Effector memory CD4-positive, alpha-beta T cell (primary cell): ENCODE results near the gene PAPSS1.

ENCODE experiments used
- DNase-seq, 3 donors: peaks; one replicate each; pipeline ENCODE4 v3.0.0-alpha.2; 2020
- H3K27ac ChIP-seq: 2 replicates; pipeline ENCODE4 v1.7.0; 2013; ENCODE audit warnings: mild to moderate bottlenecking, low read length, moderate library complexity; ENCODE audit not compliant: insufficient read depth, poor library complexity, severe bottlenecking
- H3K27me3 ChIP-seq: replicated peaks from 2 replicates; pipeline ENCODE4 v1.7.0; 2013; ENCODE audit warnings: mild to moderate bottlenecking, low read length; ENCODE audit not compliant: insufficient read depth, control insufficient read depth, poor library complexity, severe bottlenecking
- H3K36me3 ChIP-seq: 2 replicates; pipeline ENCODE4 v1.7.0; 2013; ENCODE audit warnings: mild to moderate bottlenecking, low read length, moderate library complexity; ENCODE audit not compliant: control insufficient read depth, insufficient read depth
- H3K4me1 ChIP-seq: 2 replicates; pipeline ENCODE4 v1.7.0; 2013; ENCODE audit warnings: low read length, mild to moderate bottlenecking; ENCODE audit not compliant: control insufficient read depth, insufficient read depth, poor library complexity, severe bottlenecking
- H3K4me3 ChIP-seq: 2 replicates; pipeline ENCODE4 v1.7.0; 2013; ENCODE audit warnings: low read length, low read depth, mild to moderate bottlenecking; ENCODE audit not compliant: insufficient read depth, poor library complexity, severe bottlenecking
- H3K9me3 ChIP-seq: 2 replicates; pipeline ENCODE4 v1.7.0; 2013; ENCODE audit warnings: mild to moderate bottlenecking, low read length, moderate library complexity; ENCODE audit not compliant: control insufficient read depth

Gene PAPSS1

GRCh38 chr4:107743532-107743931 is 23.5 kb upstream of the PAPSS1 start:
- no peak overlapping the region for H3K4me3 ChIP-seq
- no peak for DNase-seq
- no peak overlapping the region for H3K27ac ChIP-seq
- H3K4me1 ChIP-seq = no peaks in the 10 kb centered on the region
- H3K36me3 ChIP-seq = no peaks in the 10 kb centered on the region
- no peaks in the 10 kb centered on the region for H3K9me3 ChIP-seq
- H3K27me3 ChIP-seq = no peaks in the 10 kb centered on the region

GRCh38 chr4:107742791-107743190 is 22.8 kb upstream of the PAPSS1 start:
- Histone ChIP-seq H3K9me3 (no peaks in the 10 kb centered on the region), H3K4me3 (no peak overlapping the region), H3K4me1 (no peaks in the 10 kb centered on the region), H3K27ac (no peak overlapping the region), H3K36me3 (no peaks in the 10 kb centered on the region), H3K27me3 (no peaks in the 10 kb centered on the region)
- DNase-seq = no peak

- H3K4me1 ChIP-seq = no peaks in the 10 kb centered on the region
- no peaks in the 10 kb centered on the region for H3K9me3 ChIP-seq
- no peak for DNase-seq
- H3K27me3 ChIP-seq = no peaks in the 10 kb centered on the region
- H3K4me3 ChIP-seq = no peak overlapping the region
- no peak overlapping the region for H3K27ac ChIP-seq
- no peaks in the 10 kb centered on the region for H3K36me3 ChIP-seq
Observed at GRCh38 chr4:107742196-107742595, 22.2 kb upstream of the PAPSS1 start.

GRCh38 chr4:107740950-107741701 is 21.1 kb upstream of the PAPSS1 start:
- DNase-seq = no peak
- no peak overlapping the region for H3K27ac ChIP-seq

GRCh38 chr4:107740381-107740780 is 20.3 kb upstream of the PAPSS1 start:
- H3K4me1 ChIP-seq = no peaks in the 10 kb centered on the region
- H3K27ac ChIP-seq = no peak overlapping the region
- no peak for DNase-seq
- H3K9me3 ChIP-seq = no peaks in the 10 kb centered on the region
- no peaks in the 10 kb centered on the region for H3K27me3 ChIP-seq
- H3K4me3 ChIP-seq = no peak overlapping the region
- H3K36me3 ChIP-seq = no peaks in the 10 kb centered on the region

More at GRCh38 chr4:107740950-107741701, 21.1 kb upstream of the PAPSS1 start:
- H3K36me3 ChIP-seq = no peaks in the 10 kb centered on the region
- no peaks in the 10 kb centered on the region for H3K4me1 ChIP-seq
- H3K4me3 ChIP-seq = no peak overlapping the region
- H3K9me3 ChIP-seq = no peaks in the 10 kb centered on the region
- H3K27me3 ChIP-seq = no peaks in the 10 kb centered on the region

GRCh38 chr4:107737450-107737849 is 17.4 kb upstream of the PAPSS1 start:
- Histone ChIP-seq H3K27ac (no peak overlapping the region), H3K36me3 (no peaks in the 10 kb centered on the region)
- DNase-seq = no peak

GRCh38 chr4:107736924-107737448 is 17.0 kb upstream of the PAPSS1 start:
- Histone ChIP-seq H3K9me3 (no peaks in the 10 kb centered on the region), H3K27ac (no peak overlapping the region), H3K27me3 (no peaks in the 10 kb centered on the region), H3K36me3 (no peaks in the 10 kb centered on the region), H3K4me1 (no peaks in the 10 kb centered on the region), H3K4me3 (no peak overlapping the region)
- peak in 1 of 3 donors; percentile 18 for DNase-seq

More at GRCh38 chr4:107737450-107737849, 17.4 kb upstream of the PAPSS1 start:
- H3K27me3 ChIP-seq = no peaks in the 10 kb centered on the region
- H3K4me1 ChIP-seq = no peaks in the 10 kb centered on the region
- H3K4me3 ChIP-seq = no peak overlapping the region
- no peaks in the 10 kb centered on the region for H3K9me3 ChIP-seq

GRCh38 chr4:107736037-107736436 is 16.0 kb upstream of the PAPSS1 start:
- no peak overlapping the region for H3K4me3 ChIP-seq
- DNase-seq = no peak
- no peaks in the 10 kb centered on the region for H3K36me3 ChIP-seq
- H3K9me3 ChIP-seq = no peaks in the 10 kb centered on the region
- H3K4me1 ChIP-seq = no peaks in the 10 kb centered on the region
- no peak overlapping the region for H3K27ac ChIP-seq
- H3K27me3 ChIP-seq = no peaks in the 10 kb centered on the region

GRCh38 chr4:107734120-107734519 is 14.1 kb upstream of the PAPSS1 start:
- Histone ChIP-seq H3K4me3 (no peak overlapping the region), H3K27ac (no peak overlapping the region), H3K36me3 (no peaks in the 10 kb centered on the region), H3K4me1 (no peaks in the 10 kb centered on the region), H3K27me3 (no peaks in the 10 kb centered on the region), H3K9me3 (no peaks in the 10 kb centered on the region)
- DNase-seq = no peak

- no peak for DNase-seq
- no peaks in the 10 kb centered on the region for H3K27me3 ChIP-seq
- H3K4me1 ChIP-seq = no peaks in the 10 kb centered on the region
- H3K36me3 ChIP-seq = no peaks in the 10 kb centered on the region
- H3K27ac ChIP-seq = no peak overlapping the region
- H3K9me3 ChIP-seq = no peaks in the 10 kb centered on the region
- H3K4me3 ChIP-seq = no peak overlapping the region
Observed at GRCh38 chr4:107733431-107733925, 13.4 kb upstream of the PAPSS1 start.
